Measurements from ENCODE around the gene KLK10. TPM values are rescaled to one million over a fixed set of nuclear protein-coding genes. Genes with fewer than 3 reads are reported as not detected.
"Not testable (repeated sequence)": the region's sequence is repeated elsewhere in the genome, so short reads cannot be mapped to it uniquely, and the experiment has no call there.

Gene KLK10
- total RNA-seq, 1 donor from 2014 or later: 225 TPM

DNA sequence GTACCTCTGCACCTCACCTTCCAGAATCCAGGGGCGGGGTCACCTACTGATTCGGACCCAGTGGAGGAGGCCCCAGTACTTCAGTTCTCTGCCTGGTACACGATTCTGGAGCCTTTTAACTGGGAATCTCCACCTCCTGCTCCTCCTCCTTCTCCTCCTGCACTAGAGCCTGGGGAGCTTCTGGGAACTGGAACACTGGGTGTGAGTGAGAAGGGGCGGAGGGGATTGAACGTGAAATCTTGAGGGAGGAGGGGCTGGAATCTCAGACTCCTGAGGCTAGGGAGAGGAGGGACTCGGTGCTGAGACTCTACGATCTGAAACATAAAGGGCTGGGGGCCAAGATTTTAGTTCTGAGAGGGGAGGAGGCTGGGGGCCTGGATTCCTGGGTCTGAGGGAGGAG lies 18.0 kb downstream of the KLK10 start, which contains the start of gene KLK8:
Gene KLK8 (minus strand): TSS at position 90 of the 400 bp plus-strand sequence. CDS start 437 bp downstream, outside the sequence.
- peak; percentile 59 for ATAC-seq

GRCh38 chr19:51000981-51001380 lies 18.5 kb downstream of the KLK10 start:
- peak; percentile 56 for ATAC-seq

DNA sequence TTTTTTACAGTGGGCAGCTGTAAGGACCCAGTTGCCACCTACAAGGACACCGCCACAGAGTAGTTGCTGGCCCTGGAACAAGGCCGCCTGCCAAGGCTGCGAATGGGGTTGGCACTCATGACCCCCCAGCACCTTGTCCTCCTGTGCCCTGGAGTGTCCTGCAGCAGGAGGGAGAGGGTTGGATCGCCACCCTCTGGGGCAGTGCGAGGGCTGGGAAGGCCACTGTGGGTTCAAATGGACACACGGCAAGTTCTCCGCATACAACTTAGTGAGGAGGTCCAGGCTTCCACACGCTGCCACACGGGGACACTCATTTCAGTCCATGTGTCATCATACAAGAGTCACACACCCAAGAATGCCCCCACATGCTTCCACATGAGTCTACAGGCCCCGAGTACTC lies 19.1 kb downstream of the KLK10 start:
- peak; percentile 11 for ATAC-seq

DNA sequence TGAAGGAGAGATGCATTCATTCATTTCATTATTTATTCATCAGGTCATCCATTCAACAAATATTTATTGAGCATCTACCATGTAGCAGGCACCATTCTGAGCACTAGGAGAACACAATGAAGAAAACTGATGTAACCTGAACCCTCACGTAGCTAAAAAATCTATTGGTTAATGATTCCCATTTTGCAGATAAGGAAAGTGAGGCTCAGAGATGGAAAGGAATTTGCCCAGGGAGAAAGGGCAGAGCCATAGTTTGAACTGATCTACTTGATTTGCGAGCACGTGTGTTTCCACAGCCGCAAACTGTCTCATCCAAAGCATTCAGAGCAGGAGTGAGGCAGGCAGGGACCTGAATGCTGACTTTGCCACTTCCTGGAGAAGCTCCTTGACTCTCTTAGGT lies 20.8 kb downstream of the KLK10 start:
- ATAC-seq: no peak

DNA sequence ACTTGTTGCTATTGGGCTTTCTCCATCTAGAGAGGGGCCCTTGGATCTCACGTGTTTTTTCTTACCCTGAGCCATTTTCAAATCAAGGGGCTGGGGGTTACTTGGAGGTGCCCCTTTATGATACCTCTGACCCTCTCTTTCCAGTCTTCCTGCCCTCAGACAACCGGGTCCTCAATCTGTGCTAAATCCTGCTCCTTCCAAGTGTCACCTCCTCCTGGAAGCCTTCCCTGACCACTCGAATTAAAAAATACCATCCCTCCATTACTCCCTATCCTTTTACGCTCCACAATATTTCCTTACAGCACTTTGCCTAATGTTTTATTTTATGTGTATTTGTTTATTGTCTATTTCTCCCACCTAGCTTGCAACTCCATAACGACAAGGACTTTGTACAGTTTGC lies 21.4 kb downstream of the KLK10 start:
- no peak for ATAC-seq

GRCh38 chr19:50994129-50994528 lies 25.4 kb downstream of the KLK10 start:
- peak; percentile 9 for ATAC-seq

DNA sequence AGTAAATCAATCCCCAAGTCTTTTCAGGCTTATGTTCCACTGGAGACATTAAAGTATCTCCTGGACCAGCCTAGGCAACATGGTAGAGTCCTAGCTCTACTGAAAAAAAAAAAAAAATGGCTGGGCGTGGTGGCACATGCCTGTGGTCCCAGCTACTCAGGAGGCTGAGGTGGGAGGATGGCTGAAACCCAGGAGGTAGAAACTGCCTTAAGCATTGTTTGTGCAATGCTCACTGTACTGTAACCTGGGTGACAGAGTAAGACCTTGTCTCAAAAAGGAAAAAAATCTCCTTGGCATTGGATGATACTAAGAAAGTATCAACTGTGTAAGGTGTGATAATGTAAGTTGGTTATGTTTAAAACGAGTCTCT lies 26.9 kb downstream of the KLK10 start:
- ATAC-seq: peak; percentile 62

GRCh38 chr19:50984416-50984815 lies 35.1 kb downstream of the KLK10 start:
- ATAC-seq: not testable (repeated sequence)

DNA sequence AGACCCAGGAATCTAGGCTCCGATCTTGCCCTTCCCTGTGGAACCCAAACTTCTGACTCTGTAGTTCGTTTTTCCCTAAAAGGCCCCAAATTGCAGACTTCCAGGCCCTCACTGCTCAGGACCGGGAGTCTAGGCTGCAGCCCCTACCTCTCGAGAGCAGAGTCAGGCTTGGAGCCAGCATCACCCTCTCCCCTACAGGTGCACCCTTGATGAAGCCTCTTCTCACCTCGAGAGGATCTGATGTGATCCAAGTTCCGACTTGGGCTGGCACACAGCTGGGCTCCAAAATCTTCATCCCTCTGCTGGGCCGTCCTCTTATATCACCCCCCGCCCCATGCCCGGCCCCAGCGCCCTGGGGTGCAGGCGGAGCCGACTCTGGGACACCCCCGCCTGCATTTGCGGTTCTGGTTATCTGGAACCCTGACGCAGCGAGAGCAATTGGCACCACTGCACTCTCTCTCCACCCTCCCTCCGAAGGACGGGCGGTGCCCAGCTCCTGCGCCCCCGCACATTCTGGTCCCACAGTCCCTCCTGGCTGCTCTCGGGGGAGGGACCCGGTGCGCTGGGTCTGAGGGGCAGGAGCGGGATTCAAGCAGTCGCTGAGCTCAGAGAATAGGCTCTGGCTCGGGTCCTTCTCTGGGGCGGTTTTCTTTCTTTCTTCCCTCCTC lies 35.8 kb downstream of the KLK10 start, which contains the start of gene KLK7:
Gene KLK7 (minus strand): TSS at position 293 of the 668 bp plus-strand sequence. CDS start 1,518 bp downstream, outside the sequence.
- peak; percentile 57 for ATAC-seq

- ATAC-seq: no peak
Observed at GRCh38 chr19:50982186-50982585, 37.3 kb downstream of the KLK10 start.

- peak; percentile 6 for ATAC-seq
Observed at GRCh38 chr19:50981587-50982146, 37.8 kb downstream of the KLK10 start.

DNA sequence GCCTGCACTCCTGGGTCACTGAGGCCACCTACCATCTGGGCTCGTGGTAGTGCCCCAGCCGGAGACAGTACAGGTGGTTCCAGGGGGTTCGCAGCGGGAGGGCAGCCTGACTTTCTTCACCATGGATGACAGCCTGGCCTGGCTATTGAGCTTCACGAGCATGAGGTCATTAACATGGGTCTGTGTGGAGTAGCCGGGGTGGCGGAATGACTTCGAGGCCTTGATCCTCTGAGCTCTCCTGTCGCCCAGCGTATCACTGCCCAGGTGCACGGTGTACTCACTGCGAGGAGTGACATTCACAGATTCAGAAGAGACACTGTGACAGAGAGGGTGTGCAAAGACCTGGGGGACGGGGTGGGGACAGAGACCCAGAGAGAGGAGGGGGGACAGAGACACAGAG lies 39.3 kb downstream of the KLK10 start:
- no peak for ATAC-seq

- ATAC-seq: no peak
Observed at GRCh38 chr19:50979758-50980157, 39.8 kb downstream of the KLK10 start.

DNA sequence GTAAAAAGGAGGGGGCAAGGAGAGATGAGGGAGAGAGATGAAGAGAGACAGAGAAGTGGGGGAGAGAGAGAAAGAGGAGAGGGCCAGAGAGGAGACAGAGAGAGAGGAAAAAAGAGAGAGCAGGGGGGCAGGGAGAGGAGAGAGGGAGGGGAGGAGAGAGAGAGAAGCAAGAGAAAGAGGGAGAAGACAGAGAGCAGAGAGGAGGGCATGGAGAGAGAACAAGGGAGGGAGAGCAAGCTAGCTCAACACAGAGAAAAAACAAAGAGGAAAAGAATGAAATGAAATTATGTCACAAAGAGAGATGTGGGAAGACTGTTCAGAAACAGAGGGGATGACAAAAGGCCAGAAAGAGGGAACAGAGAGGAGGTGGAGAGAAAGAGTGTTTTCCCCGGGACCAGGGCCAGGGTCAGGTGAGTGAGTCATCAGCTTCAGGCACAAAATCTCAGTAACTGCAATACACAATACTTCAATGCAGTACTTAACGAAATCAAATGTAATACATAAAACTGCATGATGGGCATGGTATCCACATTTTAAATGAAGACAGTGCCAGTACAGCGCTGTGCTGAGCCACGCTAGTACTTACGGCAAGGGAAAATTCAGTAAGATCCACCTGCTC lies 40.6 kb downstream of the KLK10 start:
- ATAC-seq: no peak

DNA sequence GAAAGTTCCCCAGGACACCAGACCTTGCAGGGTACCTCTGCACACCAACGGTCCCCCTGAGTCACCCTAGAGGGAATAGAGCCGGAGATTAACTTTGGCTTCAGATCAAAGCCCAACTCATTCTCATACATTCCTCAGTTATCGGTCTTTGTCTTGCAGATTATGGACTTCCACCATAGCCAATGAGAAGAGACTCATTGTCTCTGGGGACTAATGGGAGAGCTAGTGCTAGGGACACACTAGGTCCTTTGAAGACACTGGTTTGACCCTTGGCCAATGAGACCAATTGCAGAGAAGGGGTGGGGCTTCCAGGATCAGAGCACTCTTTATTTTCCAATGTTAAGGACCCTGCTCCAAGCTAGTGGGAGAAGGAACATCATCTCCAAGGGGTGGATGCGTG lies 41.9 kb downstream of the KLK10 start:
- no peak for ATAC-seq

DNA sequence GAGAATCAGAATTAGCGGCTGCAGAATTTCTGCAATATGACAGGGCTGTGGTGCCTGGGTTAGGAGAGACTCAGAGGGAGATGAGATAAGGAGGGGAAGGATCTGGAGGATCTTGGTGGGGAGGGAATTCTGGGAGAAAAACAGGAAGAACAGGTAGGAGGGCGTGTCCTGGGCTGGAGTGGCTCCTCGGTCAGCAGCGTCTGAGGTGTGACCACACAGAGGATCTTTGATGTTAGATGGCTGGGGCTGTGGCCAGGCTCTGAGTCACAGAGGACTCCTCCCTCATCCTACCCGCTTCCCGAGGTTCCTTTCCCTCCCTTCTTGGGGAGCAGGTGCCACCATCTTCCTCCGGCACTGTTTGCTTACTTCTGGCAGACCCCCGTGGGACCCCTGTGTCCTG lies 43.7 kb downstream of the KLK10 start:
- peak; percentile 87 for ATAC-seq

GRCh38 chr19:50974702-50975556 lies 44.6 kb downstream of the KLK10 start:
- ATAC-seq: no peak

DNA sequence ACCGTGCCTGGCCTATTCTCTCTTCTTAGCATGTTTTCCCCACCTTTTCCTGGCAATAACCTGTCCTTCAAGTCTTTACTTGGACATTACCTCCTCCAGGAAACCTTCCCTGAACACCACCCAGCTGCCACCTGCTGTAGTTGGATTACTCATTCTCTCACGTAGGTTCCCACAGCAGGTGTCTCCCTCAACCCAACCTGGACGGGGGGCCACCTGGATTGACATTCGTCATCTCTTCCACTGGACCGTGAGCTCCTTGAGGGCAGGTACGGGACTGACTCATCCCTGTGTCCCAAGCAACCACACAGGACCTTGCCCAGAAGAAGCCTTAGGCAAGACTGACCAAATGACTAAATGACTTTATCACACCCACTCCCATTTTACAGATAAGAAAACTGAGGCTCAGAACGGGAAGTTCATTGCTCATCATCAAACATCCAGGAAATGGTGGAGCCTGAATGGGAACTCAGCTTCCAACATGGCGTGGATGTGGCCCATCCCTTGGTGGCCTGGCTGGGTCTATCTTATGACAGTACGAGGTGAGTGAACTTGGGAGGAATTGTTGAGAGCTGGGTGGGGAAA lies 46.6 kb downstream of the KLK10 start:
- ATAC-seq: peak; percentile 79

DNA sequence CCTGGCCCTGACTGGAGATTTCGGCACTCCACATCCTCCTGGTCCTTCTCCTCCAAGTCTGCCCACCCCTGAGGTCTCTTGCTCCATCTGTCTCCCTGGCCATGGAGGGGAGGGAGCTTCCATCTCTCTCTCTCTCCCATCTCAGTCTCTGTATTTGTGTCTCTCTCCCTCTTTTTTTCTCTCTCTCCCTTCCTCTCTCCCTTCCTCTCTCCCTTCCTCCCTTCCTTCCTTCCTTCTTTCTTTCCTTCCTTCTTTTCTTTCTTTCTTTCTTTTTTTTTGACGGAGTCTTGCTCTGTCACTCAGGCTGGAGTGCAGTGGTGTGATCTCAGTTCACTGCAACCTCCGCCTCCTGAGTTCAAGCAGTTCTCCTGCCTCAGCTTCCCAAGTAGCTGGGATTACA lies 49.7 kb downstream of the KLK10 start:
- ATAC-seq: not testable (repeated sequence)

GRCh38 chr19:50969413-50969760 lies 50.1 kb downstream of the KLK10 start, which contains the start of gene KLK6:
Gene KLK6 (minus strand): TSS chr19:50969591. CDS start chr19:50968104, 1,487 bp downstream.
- peak; percentile 91 for ATAC-seq

DNA sequence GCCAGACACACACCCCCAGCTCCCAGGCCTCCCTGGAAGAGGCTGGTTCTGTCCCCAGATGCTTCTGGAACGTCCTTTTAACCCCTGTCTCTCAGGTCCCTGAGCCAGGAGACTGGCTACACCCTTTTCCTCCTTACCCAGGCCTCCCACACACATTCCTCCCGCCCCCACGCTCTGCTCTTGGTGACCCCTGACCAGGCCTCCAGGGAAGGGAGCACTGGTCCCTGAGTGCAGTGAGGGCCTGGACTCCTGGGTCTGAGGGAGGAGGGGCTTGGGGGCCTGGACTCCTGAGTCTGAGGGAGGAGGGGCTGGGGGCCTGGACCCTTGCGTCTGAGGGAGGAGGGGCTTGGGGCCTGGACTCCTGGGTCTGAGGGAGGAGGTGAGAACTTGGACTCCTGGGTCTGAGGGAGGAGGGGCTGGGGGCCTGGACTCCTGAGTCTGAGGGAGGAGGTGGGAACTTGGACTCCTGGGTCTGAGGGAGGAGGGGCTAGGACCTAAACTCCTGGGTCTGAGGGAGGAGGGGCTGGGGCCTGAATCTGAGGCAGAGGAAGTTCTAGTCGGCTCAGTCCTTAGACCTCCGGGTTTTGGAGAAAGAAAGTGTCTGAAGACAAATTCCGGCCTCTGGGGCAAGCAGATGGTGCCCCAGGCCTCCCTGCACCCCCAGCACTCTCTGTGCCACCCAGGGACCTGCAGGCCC lies 50.6 kb downstream of the KLK10 start:
- no peak for ATAC-seq

All from esophagus mucosa (tissue), 1 donor.